Memory B cell (primary cell): ENCODE results near the gene LRRC63.
A peak's percentile ranks its signal among the peaks of the same experiment; 100 is the strongest.

ENCODE experiments used
- ATAC-seq: fragments of 150-1000 bp; cut with Tn5 transposase; 2 replicates; pipeline ENCODE4 v1.10.0; 2021; ENCODE audit warnings: low read depth, mild to moderate bottlenecking, moderate library complexity
- DNase-seq, 2 donors: peaks; one replicate each; pipeline ENCODE4 v3.0.0; 2022; ENCODE audit warnings: low spot score in 2 of 2
- H3K27ac Mint-ChIP-seq: one replicate; pipeline ENCODE4 v1.8.0; 2022; ENCODE audit warnings: mild to moderate bottlenecking, moderate library complexity, mixed read lengths
- H3K27me3 Mint-ChIP-seq: one replicate; pipeline ENCODE4 v1.8.0; 2022; ENCODE audit warnings: mixed read lengths
- H3K36me3 Mint-ChIP-seq: one replicate; pipeline ENCODE4 v1.8.0; 2022; ENCODE audit warnings: mild to moderate bottlenecking, mixed read lengths
- H3K4me1 Mint-ChIP-seq: one replicate; pipeline ENCODE4 v1.8.0; 2022; ENCODE audit warnings: mixed read lengths
- H3K4me3 Mint-ChIP-seq: one replicate; pipeline ENCODE4 v1.8.0; 2022; ENCODE audit warnings: mild to moderate bottlenecking, moderate library complexity, mixed read lengths
- H3K9me3 Mint-ChIP-seq: one replicate; pipeline ENCODE4 v1.8.0; 2022; ENCODE audit warnings: mixed read lengths

The LRRC63 gene

GRCh38 chr13:46295491-46296114, 83.9 kb downstream of the LRRC63 start:
- peaks cover 3% of the 10 kb centered on the region for H3K9me3 Mint-ChIP-seq
- peaks cover 5% of the 10 kb centered on the region for H3K27me3 Mint-ChIP-seq
- peaks cover 11% of the 10 kb centered on the region for H3K4me1 Mint-ChIP-seq
- peak overlapping the region; percentile 9 for H3K27ac Mint-ChIP-seq
- ATAC-seq (peak; percentile 95), DNase-seq (peak; percentile 14 to 19)
- H3K36me3 Mint-ChIP-seq, result no peaks in the 10 kb centered on the region
- H3K4me3 Mint-ChIP-seq, result no peak overlapping the region

GRCh38 chr13:46296115-46296822, 84.5 kb downstream of the LRRC63 start:
- DNase-seq, result no peak
- ATAC-seq, result no peak
- H3K36me3 Mint-ChIP-seq, result no peaks in the 10 kb centered on the region
- peaks cover 3% of the 10 kb centered on the region for H3K9me3 Mint-ChIP-seq
- H3K4me3 Mint-ChIP-seq, result no peak overlapping the region
- H3K27ac Mint-ChIP-seq, result no peak overlapping the region
- H3K4me1 Mint-ChIP-seq, result peaks cover 11% of the 10 kb centered on the region
- H3K27me3 Mint-ChIP-seq, result peaks cover 5% of the 10 kb centered on the region

GRCh38 chr13:46296921-46297320, 85.2 kb downstream of the LRRC63 start:
- H3K4me3 Mint-ChIP-seq, result no peak overlapping the region
- H3K4me1 Mint-ChIP-seq, result peaks cover 11% of the 10 kb centered on the region
- DNase-seq, result no peak
- no peak overlapping the region for H3K27ac Mint-ChIP-seq
- ATAC-seq, result no peak
- peaks cover 5% of the 10 kb centered on the region for H3K27me3 Mint-ChIP-seq
- peaks cover 5% of the 10 kb centered on the region for H3K9me3 Mint-ChIP-seq
- no peaks in the 10 kb centered on the region for H3K36me3 Mint-ChIP-seq

GRCh38 chr13:46297361-46297811, 85.7 kb downstream of the LRRC63 start:
- no peak overlapping the region for H3K4me3 Mint-ChIP-seq
- no peak for DNase-seq
- H3K27ac Mint-ChIP-seq, result no peak overlapping the region
- ATAC-seq, result no peak
- no peaks in the 10 kb centered on the region for H3K36me3 Mint-ChIP-seq
- peaks cover 5% of the 10 kb centered on the region for H3K27me3 Mint-ChIP-seq
- H3K4me1 Mint-ChIP-seq, result peaks cover 11% of the 10 kb centered on the region
- peaks cover 5% of the 10 kb centered on the region for H3K9me3 Mint-ChIP-seq

- H3K27me3 Mint-ChIP-seq, result peaks cover 7% of the 10 kb centered on the region
- H3K9me3 Mint-ChIP-seq, result peaks cover 6% of the 10 kb centered on the region
- H3K4me1 Mint-ChIP-seq, result peaks cover 4% of the 10 kb centered on the region
- H3K36me3 Mint-ChIP-seq, result no peaks in the 10 kb centered on the region
- DNase-seq, result no peak
- no peak overlapping the region for H3K4me3 Mint-ChIP-seq
- ATAC-seq, result peak; percentile 51
- no peak overlapping the region for H3K27ac Mint-ChIP-seq
Observed at GRCh38 chr13:46303742-46304385, 92.1 kb downstream of the LRRC63 start.

- no peak for DNase-seq
- Mint-ChIP-seq H3K27ac (no peak overlapping the region), H3K4me3 (no peak overlapping the region), H3K27me3 (peaks cover 7% of the 10 kb centered on the region), H3K36me3 (peaks cover 2% of the 10 kb centered on the region), H3K9me3 (peaks cover 9% of the 10 kb centered on the region), H3K4me1 (peaks cover 4% of the 10 kb centered on the region)
- ATAC-seq, result no peak
Observed at GRCh38 chr13:46304546-46304945, 92.8 kb downstream of the LRRC63 start.

- peaks cover 9% of the 10 kb centered on the region for H3K9me3 Mint-ChIP-seq
- H3K4me3 Mint-ChIP-seq, result no peak overlapping the region
- H3K27ac Mint-ChIP-seq, result no peak overlapping the region
- H3K4me1 Mint-ChIP-seq, result peaks cover 4% of the 10 kb centered on the region
- no peak for DNase-seq
- H3K36me3 Mint-ChIP-seq, result peaks cover 8% of the 10 kb centered on the region
- H3K27me3 Mint-ChIP-seq, result peaks cover 11% of the 10 kb centered on the region
- no peak for ATAC-seq
Observed at GRCh38 chr13:46307554-46307953, 95.8 kb downstream of the LRRC63 start.

GRCh38 chr13:46310066-46310465, 98.3 kb downstream of the LRRC63 start:
- Mint-ChIP-seq H3K4me3 (no peak overlapping the region), H3K4me1 (peaks cover 3% of the 10 kb centered on the region), H3K9me3 (peaks cover 9% of the 10 kb centered on the region), H3K36me3 (peaks cover 10% of the 10 kb centered on the region), H3K27ac (no peak overlapping the region), H3K27me3 (peaks cover 13% of the 10 kb centered on the region)
- no peak for DNase-seq
- no peak for ATAC-seq

GRCh38 chr13:46311217-46311616, 99.5 kb downstream of the LRRC63 start:
- Mint-ChIP-seq H3K9me3 (peaks cover 9% of the 10 kb centered on the region), H3K27me3 (peaks cover 13% of the 10 kb centered on the region), H3K36me3 (peaks cover 10% of the 10 kb centered on the region), H3K4me3 (no peak overlapping the region), H3K4me1 (peaks cover 3% of the 10 kb centered on the region), H3K27ac (no peak overlapping the region)
- ATAC-seq (no peak), DNase-seq (no peak)

GRCh38 chr13:46313024-46313423, 101.3 kb downstream of the LRRC63 start:
- H3K4me3 Mint-ChIP-seq, result no peak overlapping the region
- DNase-seq (no peak), ATAC-seq (no peak)
- peaks cover 10% of the 10 kb centered on the region for H3K27me3 Mint-ChIP-seq
- peaks cover 9% of the 10 kb centered on the region for H3K9me3 Mint-ChIP-seq
- peaks cover 3% of the 10 kb centered on the region for H3K4me1 Mint-ChIP-seq
- H3K27ac Mint-ChIP-seq, result no peak overlapping the region
- H3K36me3 Mint-ChIP-seq, result peaks cover 10% of the 10 kb centered on the region

- H3K4me3 Mint-ChIP-seq, result no peak overlapping the region
Observed at GRCh38 chr13:46313432-46314257, 101.9 kb downstream of the LRRC63 start.

GRCh38 chr13:46314587-46314986, 102.9 kb downstream of the LRRC63 start:
- DNase-seq, result no peak
- peaks cover 7% of the 10 kb centered on the region for H3K4me1 Mint-ChIP-seq
- peaks cover 7% of the 10 kb centered on the region for H3K27me3 Mint-ChIP-seq
- H3K36me3 Mint-ChIP-seq, result peaks cover 8% of the 10 kb centered on the region
- ATAC-seq, result no peak
- no peak overlapping the region for H3K4me3 Mint-ChIP-seq
- H3K9me3 Mint-ChIP-seq, result peaks cover 5% of the 10 kb centered on the region
- H3K27ac Mint-ChIP-seq, result no peak overlapping the region

More at GRCh38 chr13:46313432-46314257, 101.9 kb downstream of the LRRC63 start:
- Mint-ChIP-seq H3K36me3 (peaks cover 10% of the 10 kb centered on the region), H3K4me1 (peaks cover 3% of the 10 kb centered on the region), H3K9me3 (peaks cover 9% of the 10 kb centered on the region), H3K27me3 (peaks cover 9% of the 10 kb centered on the region), H3K27ac (no peak overlapping the region)
- no peak for ATAC-seq
- DNase-seq, result no peak

GRCh38 chr13:46315036-46315435, 103.3 kb downstream of the LRRC63 start:
- Mint-ChIP-seq H3K4me1 (peaks cover 7% of the 10 kb centered on the region), H3K36me3 (peaks cover 5% of the 10 kb centered on the region), H3K27me3 (peaks cover 3% of the 10 kb centered on the region), H3K4me3 (no peak overlapping the region), H3K27ac (no peak overlapping the region), H3K9me3 (peaks cover under 1% of the 10 kb centered on the region)
- DNase-seq (no peak), ATAC-seq (no peak)
